Hematopoietic multipotent progenitor cell treated with erythropoietin and hydrocortisone succinate and interleukin-3 and kit ligand, for 15 days (in vitro differentiated cells): ENCODE data around the gene ARL6IP4.

Experiments used
- DNase-seq: peaks from one replicate; pipeline ENCODE4 v3.0.0-alpha.2; 2015; ENCODE audit warnings: low spot score

ARL6IP4 gene

DNA sequence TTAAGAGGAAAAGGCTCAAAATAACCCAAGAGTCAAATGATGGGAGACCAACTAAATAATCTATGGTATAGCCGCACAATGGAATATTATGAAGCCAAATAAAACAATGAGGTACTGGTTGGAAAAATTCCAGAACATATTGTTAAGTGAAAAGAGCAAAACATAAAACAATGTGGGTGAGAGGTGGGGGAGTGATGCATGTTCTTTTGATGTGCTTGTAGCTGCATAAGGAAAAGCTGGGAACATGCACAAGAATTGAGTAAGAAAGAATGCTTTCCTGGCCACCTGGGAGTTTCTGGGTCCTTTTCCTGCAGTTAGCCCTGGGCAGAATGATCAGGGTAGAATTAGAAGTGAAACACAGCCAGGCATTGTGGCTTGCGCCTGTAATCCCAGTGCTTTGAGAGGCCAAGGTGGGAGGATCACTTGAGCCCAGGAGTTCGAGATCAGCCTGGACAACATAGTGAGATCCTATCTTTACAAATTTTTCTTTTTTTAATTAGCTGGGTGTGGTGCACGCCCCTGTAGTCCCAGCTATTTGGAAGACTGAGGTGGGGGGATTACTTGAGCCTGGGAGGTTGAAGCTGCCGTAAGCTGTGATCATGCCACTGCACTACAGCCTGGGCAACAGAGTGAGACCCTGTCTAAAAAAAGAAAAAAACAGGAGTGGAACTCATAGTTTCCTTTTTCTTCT, 22.1 kb upstream of the ARL6IP4 start:
- DNase-seq, result no peak

DNA sequence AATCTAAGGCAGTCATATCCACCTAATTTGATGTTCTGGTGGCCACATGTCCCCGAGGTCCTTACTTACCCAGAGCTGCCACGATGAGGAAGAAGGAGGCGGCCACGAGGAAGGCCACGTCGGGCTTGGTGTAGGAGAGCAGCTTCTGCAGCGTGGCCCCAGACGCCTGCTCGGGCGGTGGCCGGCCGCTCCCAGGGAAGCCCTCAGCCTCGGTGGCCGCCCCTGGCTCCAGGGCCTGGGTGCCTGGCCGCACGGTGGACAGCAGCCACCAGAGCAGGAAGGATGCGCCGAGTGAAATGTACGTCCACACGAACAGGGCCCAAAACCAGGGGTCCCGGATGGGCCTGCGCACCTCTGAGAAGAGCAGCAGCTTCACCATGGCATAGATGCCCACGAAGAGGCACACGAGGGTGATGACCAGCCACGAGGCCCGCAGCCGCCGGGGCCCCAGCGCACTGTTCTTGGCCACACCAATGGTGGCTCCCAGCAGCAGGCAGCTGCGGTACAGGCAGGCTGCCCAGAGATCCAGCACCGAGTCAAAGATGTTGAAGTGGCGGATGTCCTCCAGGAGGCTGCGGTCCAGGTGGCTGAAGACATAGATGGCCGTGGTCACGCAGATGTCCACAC, 20.8 kb upstream of the ARL6IP4 start:
- no peak for DNase-seq

DNA sequence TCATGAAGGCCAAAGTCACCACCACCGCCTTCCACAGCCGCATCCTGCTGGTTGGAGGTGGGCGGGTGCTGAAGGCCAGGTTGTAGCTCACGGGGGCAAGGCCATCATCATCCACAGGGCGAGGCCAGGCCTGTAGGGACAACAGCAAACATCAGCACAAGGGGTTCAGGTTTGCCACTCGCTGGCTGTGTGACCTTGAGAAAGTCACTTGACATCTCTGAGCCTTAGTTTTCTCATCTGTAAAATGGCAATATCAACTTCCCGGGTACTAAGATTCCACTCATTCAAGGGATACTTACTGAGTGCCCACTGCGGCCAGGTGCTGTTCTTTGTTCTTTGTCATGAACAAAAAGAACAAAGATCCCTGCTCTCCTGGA, 20.3 kb upstream of the ARL6IP4 start:
- DNase-seq, result no peak

DNA sequence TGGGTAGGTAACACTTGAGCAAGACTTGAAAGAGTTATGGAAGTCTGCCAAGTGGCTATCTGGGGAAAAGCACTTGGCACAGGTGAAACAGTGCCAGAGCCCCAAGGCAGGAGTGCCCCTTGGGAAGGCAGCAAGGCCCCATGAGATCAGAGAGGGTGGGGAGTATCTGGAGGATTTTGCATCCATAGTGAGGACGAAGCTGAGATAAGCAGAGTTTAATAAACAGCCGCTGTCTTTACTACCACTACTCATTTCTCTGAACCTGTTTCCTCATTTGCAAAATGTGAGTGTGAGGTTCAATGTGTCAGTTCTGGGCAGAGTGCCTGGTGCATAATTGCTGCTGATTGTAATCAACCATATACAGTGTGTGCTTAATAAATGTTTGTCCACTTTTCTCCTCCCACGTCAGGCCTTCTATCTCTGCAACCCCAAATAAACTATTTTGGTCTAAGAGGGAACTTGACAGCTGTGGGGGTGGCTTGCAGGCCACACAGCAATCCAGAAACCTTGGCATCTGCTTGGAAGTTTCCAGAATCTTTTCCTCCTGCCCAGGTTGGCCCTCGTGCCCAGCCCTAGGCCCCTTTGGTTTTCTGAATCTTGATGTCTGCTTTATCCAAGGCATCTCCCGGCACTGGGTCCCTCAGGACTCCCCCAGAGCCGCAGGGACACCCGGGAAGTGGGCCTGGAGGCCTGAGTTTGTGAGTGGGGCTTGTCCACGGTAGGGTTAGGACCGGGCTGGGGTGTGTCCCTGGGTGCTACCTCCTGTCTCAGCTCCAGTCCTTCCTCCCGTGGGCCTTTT, 18.8 kb upstream of the ARL6IP4 start:
- DNase-seq, result peak; percentile 61

DNA sequence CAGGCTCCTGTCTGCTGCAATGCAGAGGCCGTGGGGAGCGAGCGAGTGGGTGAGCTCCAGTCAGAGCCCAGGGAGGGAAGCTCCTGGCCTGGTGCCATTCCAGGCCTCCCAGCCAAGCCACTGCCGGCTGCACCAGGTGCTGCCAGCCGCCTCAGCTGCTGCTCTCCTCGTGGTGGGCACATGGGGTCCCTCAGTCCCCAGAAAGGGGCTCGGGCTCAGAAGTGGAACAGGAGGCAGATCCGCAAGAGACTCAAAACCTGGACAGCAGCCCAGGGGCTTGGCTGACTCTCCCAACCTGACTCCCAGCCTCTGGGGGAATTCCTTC, 16.6 kb upstream of the ARL6IP4 start:
- no peak for DNase-seq

DNA sequence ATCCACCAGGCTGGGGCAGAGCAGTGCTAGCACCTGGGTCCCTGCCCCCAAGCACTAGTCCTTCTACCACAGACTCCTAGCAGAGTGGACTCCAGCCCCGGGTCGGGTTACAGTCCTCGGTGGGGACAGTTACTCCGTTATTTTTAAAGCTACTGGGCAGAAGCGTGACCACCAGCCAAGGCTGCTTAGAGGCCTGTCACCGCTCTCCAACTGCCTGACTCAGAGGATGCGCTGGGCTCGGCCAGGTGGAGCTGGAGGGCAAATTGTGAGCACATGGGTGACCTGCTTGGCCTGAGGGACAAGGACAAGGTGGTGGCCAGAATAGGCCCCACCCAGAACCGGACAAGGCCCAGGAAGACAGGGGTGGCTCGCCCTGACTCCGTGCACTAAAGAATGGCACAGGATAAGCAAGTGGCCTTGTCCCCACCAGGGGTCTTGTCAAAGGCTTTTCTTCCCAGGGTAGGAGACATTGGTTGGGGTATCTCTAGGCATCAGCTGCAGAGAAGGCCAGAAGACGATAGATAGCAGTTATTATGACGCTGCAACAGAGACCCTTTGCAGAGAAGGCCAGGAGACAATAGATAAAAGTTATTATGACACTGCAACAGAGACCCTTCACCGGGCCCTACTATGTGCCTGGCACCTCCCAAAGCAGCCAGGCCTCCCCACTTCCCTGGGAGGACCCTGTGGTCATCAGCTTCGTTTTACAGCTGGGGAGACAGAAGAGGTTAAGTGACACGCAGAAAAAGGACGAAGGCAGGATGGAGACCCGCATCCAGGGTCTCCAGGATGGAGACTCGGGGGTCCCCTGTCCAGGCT, 15.8 kb upstream of the ARL6IP4 start:
- DNase-seq, result no peak

DNA sequence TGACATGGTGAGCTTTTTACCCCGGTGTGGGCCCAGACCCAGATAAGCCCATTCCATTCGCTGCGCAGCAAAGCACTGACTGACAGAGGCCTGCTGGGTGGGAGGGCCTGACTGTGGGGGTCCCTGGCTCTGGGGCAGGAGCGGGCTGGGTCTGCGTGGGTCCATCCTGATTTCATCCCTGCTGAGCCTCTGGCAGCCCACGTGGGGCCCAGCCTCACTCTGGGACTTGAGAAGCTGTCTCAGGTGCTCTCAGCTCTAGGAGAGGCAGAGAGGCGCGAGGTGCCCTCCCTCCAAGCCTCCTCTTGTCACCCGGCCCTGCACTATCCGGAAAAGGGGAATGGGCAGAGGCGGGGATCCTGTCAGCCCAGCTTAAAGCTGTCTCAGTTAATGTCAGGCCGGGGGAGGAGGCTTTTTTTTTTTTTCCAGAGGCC, 15.1 kb upstream of the ARL6IP4 start:
- no peak for DNase-seq

DNA sequence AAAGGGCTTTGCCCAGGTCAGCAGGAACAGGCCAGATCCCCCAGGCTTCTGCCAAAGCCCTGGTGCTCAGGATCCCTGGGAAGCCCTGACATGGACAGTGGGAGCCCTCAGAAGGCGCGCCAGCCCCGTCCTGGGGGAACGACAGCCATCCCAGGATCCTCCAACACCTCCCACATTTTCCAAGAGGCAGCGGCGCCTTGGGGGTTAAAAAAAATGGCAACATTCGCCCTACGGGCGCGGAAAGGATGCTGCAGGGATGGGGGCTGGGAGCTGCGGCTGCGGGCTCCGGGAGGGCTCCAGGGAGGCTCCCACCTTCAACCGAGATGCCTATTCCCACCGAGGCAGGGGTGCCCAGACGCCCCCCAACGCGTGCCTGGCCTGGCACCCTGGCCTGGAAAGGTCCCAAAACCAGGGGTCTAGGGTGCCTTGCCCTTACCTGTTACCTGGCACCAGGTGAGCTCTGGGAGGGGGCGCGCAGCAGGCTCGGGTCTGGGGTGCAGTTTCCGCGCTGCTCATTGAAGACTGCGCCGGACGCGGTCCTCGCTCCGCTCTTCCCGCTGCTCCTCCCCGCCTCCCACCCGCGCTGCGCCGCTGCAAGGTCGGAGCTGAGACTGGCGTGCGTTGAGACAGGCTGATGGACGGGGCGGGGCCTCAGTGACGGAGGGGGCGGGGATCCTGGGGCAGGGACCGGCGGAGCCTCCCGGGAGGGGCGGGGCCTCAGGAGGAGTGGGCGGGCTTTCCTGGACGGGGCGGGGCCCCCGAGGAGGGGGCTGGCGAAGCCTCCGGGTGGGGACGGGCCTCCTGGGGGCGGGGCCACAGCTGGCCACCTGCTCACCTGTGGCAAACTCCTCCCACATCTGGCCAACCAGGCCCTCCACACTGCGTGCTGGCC, 14.4 kb upstream of the ARL6IP4 start, which contains the start of gene ABCB9:
TSS of gene ABCB9 (minus strand) at position 613 of the 892 bp plus-strand sequence. CDS start 6,228 bp downstream, outside the sequence.
- DNase-seq, result peak; percentile 93

DNA sequence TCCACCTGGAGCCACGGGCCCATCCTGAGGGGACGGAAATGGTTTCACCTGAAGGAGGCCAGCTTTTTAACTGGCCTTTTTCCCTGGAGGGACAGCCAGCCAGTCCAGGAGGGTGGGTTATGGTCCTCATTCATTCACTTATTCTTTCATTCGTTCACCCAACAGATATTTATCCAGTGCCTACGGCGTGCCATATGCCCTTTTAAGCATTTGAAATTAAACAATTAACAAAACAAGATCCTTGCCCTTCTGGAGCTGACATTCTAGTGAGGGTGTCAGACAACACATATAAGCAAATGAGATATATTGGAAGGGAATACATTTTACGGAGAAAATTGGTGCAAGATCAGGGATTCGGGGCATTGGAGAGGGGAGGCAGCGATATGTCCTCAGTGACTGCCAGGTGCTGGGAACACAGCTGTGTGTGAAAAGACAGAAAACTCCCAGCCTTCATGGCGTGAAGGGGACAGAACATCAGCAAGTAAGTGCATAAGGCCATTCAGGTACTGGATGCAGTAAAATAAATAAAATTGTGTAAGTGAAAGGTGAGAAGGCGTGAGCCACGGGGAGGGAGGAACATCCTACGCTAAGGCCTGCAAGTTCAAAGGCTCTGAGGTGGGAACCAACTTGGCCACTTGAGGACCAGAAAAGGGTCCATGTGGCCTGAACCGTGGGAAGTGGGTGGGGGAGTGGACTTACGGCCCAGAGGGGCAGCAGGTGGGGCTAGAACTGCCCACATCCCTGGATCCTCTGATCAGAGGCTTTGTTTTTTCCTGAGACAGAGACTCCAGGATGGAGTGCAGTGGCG, 13.5 kb upstream of the ARL6IP4 start:
- no peak for DNase-seq

DNA sequence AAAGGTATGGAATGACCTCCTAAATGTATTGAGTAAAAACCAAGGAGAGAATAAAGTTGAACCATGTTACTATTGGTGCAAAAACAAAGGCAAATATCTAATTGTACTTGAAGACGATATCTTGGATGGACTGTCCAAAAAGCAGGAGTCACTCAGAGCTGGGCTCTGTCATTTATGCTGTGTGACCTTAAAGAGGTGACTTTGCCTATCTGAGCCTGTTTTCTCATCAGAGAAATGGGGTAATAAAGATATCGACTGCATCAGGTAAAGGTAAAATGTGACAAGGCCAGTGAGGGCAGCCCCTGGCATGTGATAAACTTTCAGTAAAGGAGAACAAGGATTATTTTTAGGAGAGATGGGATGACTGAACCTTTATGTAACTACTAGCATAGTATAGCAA, 12.4 kb upstream of the ARL6IP4 start:
- no peak for DNase-seq

DNA sequence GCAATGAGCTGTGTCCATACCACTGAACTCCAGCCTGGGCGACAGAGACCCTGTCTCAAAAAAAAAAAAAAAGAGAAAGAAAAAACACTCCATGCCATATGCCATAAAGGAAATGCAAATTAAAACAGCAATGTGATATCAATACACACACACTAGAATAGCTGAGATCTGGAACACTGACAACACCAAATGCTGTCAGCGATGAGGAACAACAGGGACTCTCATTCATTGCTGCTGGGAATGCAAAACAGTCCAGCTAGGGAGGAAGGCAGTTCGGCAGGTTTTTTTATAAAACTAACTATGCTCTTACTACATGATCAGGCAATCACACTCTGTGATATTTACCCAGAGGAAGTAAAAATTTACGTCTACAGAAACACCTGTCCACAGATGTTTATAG, 10.8 kb upstream of the ARL6IP4 start:
- DNase-seq, result no peak

DNA sequence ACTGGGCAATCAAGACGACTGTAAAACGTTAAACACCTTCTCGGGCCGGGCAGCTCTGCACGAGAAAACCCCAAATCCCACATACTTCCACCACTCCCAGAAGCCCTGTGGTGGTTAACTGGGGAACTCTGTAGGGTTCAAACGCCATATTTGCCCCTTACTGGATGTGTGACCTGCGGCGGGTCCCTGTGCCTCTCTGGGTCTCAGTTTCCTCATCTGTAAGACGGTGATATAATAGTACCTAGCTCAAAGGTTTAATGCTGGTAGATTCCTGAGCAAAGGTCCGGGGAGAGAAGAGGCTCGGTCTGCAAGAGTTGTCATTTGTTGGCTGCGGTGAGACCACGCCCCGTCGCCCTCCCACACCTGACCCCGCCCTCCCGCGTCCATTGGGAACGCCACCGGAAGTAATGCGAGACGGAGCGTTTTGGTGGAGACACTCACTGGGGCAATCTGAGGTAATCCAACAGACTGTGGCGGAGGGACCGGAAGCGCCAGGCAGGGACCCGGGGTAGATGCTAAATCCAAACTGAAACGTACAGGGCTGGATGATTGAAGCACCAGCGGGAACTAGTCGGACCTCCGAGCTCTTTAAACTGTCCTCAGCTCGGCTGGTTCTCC, 6.1 kb upstream of the ARL6IP4 start:
- peak; percentile 99 for DNase-seq

DNA sequence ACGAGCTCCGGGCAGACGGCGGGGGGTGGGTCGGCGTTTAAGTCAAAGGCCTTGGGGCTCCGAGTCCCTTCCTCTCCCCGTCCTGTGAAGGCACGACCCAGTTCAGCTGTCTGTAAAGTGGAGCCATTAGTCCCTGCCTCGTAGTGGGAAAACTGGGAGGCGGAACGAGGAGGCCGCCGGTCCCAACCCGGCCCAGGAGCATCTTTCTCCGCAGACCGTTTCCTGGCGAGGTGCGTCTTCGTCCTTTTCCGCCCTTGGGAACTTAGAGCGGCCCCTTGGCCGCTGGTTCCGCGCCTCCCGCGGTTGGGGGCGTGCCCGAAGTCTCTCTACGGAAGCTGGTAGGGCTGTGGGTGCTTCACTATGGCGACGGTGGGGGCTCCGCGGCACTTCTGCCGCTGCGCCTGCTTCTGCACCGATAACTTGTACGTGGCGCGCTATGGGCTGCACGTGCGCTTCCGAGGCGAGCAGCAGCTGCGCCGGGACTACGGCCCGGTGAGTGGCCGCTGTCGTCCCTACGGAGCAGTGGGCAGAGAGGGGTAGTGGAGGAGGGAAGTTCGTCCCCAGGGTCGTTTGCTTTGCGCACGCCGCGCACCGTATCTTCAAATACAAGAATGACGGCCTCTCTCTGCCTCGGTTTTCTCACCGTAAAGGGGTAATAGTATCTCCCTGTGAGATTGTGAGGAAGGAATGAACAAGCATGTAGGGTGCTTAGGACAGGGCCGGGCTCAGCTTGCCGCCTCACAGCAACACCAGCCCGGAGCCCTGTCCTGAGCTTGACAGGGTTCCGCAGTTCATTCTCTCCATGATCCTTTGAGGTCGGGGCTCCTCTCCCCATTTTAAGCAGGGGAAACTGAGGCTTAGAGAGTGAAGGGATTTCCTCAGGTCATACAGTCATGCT, 5.3 kb upstream of the ARL6IP4 start, which contains the start of gene OGFOD2:
TSS of gene OGFOD2 (plus strand) at position 353 of the 898 bp plus-strand sequence. CDS start at position 361, 8 bp downstream.
- peak; percentile 92 for DNase-seq

DNA sequence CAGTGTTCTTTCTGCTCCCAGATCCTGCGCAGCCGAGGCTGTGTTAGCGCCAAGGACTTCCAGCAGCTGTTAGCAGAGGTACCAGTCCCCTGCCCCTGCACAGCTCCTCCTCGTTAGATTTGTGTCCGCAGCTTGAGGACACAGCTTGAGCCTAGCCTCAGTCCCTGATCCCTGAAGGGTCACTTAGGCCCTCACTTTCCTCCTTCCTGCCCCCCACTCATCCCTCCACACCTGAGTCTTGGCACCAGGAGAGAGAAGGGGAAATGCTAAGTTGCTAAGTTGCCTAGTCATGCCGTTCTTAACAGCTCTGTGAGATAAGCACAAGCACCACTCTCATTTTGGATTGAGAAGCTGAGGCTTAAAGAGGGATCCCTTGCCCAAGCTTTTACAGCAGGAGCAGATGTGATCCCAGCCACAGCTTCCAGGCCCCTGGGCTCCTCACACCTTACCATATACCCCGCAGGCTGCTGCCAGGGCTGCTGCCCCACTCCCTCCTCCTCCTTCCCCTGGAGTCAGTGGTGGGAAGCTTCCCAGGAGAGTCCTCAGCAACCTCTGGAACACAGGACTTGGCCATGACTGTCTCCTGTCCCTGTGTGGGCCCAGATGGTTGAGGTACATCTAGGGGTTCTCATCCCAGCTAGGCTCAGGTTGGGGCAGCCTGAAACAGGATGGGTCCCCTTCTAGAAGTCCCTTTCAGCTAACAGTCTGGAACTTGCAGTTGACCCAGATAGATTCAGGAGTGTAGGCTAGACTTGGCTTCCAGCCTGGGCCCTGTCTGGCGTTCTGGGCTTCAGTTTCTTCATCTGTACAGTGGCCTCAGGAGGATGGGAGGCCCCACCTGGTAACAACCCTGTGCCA, 4.5 kb upstream of the ARL6IP4 start:
- peak; percentile 75 for DNase-seq

DNA sequence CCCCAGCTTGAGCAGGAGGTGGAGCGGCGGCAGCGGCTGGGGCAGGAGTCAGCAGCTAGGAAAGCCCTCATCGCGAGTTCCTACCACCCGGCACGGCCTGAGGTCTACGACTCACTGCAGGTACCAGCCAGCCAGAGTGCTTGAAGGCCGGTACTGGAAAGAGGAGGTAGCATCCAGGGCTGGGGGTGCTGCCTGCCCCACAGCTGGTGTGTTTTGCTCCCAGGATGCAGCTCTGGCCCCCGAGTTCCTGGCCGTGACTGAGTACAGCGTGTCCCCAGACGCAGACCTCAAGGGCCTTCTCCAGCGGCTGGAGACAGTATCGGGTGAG, 3.9 kb upstream of the ARL6IP4 start:
- DNase-seq, result no peak

DNA sequence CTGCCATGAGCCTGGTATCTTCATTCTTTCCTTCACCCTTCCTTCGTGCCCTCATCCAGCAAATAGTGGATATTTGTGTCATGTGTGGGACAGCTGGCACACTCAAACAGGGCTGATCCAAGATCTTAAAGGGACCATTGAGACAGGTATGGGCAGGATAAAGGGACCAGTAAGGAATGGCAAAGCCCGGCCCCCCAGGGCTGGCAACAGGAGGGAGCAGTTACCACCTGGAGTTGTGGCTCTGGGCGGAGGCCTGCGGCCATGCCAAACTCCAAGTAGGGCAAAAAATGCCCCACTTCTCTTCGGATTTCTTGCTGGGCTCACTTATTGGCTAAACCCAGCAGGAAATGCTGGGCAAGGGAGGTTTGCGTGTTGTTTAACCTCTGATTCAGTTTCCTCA, 3.3 kb upstream of the ARL6IP4 start:
- no peak for DNase-seq

DNA sequence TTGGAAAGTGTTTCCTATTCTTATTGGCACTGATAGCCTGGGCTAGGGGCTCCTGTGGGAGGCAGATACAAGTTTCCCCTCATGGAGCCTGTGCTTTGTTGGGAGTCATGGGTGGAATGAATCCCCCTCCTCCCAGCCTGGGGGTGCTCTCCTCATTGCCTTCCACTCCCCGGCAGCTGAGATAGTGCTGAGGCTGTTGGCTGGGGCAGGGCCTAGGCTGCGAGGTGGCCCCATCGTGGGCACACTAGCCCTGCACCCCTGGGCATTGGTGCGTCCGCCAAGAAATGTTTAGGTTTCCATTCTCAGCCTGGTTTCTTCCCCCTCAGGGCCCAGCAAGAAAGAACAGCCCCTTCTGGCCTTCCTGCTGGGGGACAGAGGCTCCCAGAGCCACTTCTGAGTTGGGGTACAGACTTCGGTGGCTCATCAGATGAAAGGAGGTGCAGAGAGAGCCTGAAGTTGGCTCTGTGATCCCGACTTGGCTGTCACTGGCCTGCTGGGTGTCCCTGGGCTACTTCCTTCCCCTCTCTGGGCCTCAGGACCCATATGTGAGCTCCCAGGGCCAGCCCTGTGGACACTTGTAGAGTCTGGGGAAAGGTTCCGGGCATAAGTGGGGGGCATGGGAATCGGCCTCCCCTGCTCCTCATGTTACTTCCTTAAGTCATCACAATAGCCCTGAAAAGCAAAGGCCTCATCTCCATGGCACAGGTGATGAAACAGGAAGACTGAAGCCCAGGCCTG, 2.7 kb upstream of the ARL6IP4 start:
- no peak for DNase-seq
